Measurements from ENCODE around the gene C16orf46.

The C16orf46 gene

GRCh38 chr16:81012974-81013373 is 64.1 kb downstream of the C16orf46 start:
- H3K27ac ChIP-seq (ENCODE audit: low read length), result no peak overlapping the region
- no peaks in the 10 kb centered on the region for H3K27me3 ChIP-seq (ENCODE audit: control insufficient read depth in 1 of 2, insufficient read depth in 2 of 2, low read length in 2 of 2)
- H3K9ac ChIP-seq (ENCODE audit: low read length in 2 of 2), result no peak overlapping the region
- H3K9me3 ChIP-seq (ENCODE audit: control insufficient read depth in 2 of 2, low read length in 2 of 2), result no peaks in the 10 kb centered on the region
- H3K4me3 ChIP-seq (ENCODE audit: low read length in 2 of 2), result no peak overlapping the region
- peaks cover 5% of the 10 kb centered on the region for H3K4me1 ChIP-seq (ENCODE audit: control insufficient read depth, insufficient read depth, low read length)
- no peaks in the 10 kb centered on the region for H3K36me3 ChIP-seq (ENCODE audit: control insufficient read depth in 2 of 2, insufficient read depth in 2 of 2, low read length in 2 of 2)
